Sciatic nerve (tissue), 2 donors: ENCODE results near the gene ZFC3H1. TPM values are rescaled to one million over a fixed set of nuclear protein-coding genes. Genes with fewer than 3 reads are reported as not detected.
A peak's percentile ranks its signal among the peaks of the same experiment; 100 is the strongest.

Experiments
- ATAC-seq: fragments of 200-7000 bp; cut with Tn5 transposase; one replicate; pipeline ENCODE4 v1.9.1; 2020; ENCODE audit warnings: mild to moderate bottlenecking, moderate library complexity
- DNase-seq: peaks from one replicate; pipeline ENCODE4 v3.0.0-alpha.2; 2020; ENCODE audit warnings: low spot score
- intact Hi-C: fragments of 100-400 bp; cut with DNase I; formaldehyde crosslinking; loops from one replicate; pipeline ENCODE4 v1.14.2; 2022
- total RNA-seq: library from RNA; stranded (reverse); fragmentation: NEBNext Ultra II Directional; extraction: Animal tissue kit (Norgen Biotek cat#: 25700); gene quantifications from one replicate; pipeline ENCODE4 v1.2.1, GENCODE V29; 2021
- donor health status: DM: no; HTN: no; CAD: no.
- donor health status: DM: no; HTN: no; CAD: no.

ZFC3H1 gene
- total RNA-seq, 1 donor from 2014 or later, result 85.4 TPM

- peak; percentile 98 for ATAC-seq
- DNase-seq, result peak; percentile 93
- intact Hi-C loops, result no loop called here
These were observed 22.4 kb upstream of the ZFC3H1 start, which contains the start of gene TMEM19 for GRCh38 chr12:71685914-71686657. TSS of gene TMEM19 (plus strand) at chr12:71686082. CDS start at chr12:71686681, 599 bp downstream.

DNA sequence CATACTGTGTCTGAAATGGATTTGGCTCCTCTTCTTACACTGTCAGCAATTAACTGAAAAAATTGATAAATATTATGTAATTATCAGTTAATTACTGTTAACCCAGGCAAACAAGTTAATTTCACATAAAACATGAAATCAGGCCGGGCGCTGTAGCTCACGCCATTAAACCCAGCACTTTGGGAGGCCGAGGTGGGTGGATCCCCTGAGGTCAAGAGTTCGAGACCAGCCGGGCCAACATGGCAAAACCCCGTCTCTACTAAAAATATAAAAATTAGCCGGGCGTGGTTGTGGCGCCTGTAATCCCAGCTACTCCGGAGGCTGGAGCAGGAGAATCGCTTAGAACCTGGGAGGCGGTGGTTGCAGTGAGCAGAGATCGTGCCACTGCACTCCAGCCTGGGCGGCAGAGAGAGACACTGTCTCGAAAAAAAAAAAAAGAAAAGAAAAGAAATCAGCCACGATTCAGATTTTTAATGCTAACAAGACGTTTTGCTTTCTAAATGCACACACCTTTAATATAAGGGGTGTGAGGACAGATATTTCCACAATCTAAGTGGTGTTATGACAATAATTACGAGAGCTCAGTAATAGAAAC, 21.8 kb upstream of the ZFC3H1 start:
- DNase-seq (no peak), ATAC-seq (no peak)
- intact Hi-C loops, result no loop called here

GRCh38 chr12:71684081-71684480, 20.4 kb upstream of the ZFC3H1 start:
- DNase-seq (no peak), ATAC-seq (no peak)
- intact Hi-C loops, result no loop called here

DNA sequence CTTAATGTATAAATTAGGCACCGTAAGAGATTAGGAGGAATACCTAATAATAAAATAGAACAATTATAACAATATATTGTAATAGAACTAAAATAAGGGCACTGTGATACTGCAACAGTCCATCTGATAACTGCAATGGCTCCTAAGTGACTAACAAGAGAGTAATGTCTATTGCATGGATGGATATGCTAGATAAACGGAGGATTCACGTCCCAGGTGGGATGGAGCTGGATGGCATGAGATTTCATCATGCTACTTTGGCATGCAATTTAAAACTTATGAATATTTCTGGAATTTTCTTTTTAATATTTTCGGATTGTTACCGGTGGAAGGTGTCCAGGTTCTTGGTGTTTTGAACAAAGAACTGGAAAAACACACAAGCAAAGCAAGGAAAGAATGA, 20.0 kb upstream of the ZFC3H1 start:
- intact Hi-C loops, result no loop called here
- ATAC-seq (no peak), DNase-seq (no peak)

DNA sequence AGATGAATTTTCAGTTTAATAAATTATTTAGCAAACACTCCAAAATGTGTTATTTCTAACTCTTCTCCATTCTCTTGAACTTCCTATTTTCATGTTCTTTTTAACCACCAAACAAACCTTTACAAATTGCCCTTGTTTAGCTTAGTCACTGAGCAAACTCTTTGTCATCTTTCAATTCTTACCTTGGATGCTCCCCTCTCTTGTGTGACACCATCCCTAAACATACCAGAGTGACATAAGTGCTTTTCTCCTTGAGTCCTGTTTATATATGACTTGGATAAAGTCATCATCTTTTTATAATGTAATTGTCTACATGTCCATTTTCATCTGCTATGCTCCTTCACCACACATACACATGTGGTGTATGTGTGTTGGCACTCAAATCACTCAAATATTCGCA, 18.8 kb upstream of the ZFC3H1 start:
- intact Hi-C loops, result no loop called here
- DNase-seq (no peak), ATAC-seq (no peak)

- ATAC-seq (no peak), DNase-seq (no peak)
- intact Hi-C loops, result no loop called here
These were observed 8.2 kb upstream of the ZFC3H1 start for GRCh38 chr12:71671816-71672215.

GRCh38 chr12:71671311-71671710, 7.7 kb upstream of the ZFC3H1 start:
- intact Hi-C loops, result no loop called here
- DNase-seq (no peak), ATAC-seq (no peak)

DNA sequence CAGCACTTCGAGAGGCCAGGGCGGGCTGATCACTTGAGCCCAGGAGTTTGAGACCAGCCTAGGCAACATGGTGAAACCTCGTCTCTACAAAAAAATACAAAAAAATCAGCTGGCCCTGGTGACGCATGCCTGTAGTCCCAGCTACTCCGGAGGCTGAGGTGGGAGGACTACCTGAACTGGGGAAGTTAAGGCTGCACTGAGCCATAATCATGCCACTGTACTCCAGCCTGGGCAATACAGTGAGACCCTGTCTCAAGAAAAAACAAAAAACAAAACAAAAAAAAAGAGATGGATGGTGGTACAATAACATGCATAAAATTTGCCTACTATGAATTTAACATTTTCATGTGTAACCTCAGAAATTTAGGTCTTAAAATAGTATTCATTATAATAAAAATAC, 2.6 kb upstream of the ZFC3H1 start:
- intact Hi-C loops, result no loop called here
- DNase-seq (no peak), ATAC-seq (no peak)

DNA sequence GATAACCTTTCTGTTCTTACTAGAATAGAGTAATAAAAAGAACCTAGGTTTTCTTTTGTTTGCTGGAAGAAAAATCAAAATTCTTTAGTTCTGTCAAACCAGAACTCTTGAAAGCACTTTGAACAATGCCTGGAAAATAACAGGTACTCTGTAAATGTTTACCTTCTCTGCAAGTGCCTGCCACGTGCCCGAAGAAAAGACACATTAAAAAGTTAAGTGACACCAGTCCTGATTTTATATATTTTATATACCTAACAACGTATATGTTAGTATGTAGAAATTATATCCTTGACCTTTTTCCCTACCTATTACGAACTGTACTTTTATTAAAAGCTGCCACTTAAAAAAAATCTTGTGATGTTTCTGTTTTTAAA, 1.4 kb upstream of the ZFC3H1 start:
- DNase-seq (no peak), ATAC-seq (no peak)
- intact Hi-C loops, result no loop called here

DNA sequence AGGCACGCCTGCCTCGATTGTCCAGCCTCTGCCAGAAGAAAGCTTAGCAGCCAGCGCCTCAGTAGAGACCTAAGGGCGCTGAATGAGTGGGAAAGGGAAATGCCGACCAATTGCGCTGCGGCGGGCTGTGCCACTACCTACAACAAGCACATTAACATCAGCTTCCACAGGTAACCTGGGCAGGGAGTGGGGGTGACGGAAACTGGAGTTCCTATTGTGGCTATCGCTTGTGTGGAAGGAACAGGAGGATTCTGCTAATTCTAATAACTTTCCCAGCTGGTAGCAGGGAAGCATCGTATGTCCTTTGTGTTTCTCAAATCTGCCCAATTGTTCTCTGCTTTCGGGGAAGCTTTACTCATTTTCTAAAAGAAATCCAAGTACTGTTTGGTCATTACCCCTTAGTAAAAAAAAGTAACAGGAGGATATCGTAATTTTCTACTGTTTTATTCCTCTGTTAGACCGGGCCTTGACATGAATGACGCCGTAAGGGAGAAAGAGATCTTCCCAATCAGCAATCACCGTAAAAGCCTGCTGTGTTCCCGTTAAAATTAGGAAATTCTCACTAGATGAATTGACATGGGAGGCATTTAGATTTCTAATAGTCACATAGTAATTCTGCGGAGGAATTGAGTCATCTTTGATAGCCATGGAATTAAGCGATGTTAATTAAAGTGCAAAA, 902 bp upstream of the ZFC3H1 start:
- intact Hi-C loops, result no loop called here
- no peak for ATAC-seq

DNA sequence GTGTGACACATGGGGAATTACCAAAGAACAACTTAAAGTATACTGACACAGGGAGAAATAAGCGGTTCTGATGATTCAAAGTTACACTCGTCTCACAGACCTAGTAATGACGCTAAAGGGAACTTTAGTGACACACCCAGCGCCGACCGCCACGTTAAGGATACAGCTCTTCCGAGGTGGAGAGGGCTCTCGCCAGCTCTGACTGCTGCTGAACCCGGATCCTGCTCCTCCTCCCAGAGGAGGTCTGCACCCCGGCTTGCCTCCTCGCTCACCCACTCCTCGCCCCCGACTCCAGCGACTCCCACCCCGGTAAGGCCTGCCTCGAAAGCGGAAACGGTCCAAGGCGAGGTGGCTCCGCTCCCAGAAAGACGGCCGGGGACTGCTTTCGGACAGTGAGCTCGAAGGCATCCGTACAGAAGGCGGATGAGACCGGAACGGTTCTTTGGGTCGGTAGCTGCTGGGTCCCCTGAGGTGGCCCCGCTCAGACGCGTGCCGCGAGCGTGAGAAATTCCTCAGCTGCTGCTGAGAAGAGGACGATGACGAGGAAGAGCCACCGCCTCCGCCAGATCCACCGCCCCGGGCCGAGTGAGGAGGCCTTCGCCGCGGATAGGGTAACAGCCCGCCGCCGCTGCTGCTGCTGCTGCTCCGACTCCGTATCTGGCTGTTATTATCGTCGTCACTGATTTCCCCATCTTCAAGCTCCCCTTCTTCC, 643 bp downstream of the ZFC3H1 start:
- DNase-seq (peak; percentile 77), ATAC-seq (peak; percentile 52)
- intact Hi-C loops, result no loop called here

More for the DNA sequence above, 902 bp upstream of the ZFC3H1 start:
- DNase-seq, result no peak

GRCh38 chr12:71661977-71662530, 1.6 kb downstream of the ZFC3H1 start:
- ATAC-seq, result no peak
- no peak for DNase-seq
- intact Hi-C loops, result no loop called here

DNA sequence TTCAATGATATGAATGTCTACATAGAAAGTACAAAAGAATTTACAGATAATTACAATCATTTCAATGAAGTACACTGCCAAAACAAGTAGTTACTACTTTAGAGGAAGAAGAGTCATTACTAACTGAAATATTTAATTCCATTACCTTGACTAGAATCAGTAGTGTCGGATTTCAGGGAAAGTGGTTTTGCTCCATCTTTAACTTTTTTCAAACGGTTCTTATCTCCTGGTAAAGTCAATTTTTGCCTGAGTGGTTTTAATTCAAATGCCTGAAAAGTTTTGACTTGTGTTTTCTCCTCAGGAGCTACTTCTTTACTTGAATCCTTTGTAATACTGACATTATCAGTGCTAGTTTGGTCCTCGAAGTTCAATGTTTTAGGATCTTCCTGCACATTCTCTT, 6.9 kb downstream of the ZFC3H1 start:
- intact Hi-C loops, result no loop called here
- no peak for ATAC-seq
- DNase-seq, result no peak

DNA sequence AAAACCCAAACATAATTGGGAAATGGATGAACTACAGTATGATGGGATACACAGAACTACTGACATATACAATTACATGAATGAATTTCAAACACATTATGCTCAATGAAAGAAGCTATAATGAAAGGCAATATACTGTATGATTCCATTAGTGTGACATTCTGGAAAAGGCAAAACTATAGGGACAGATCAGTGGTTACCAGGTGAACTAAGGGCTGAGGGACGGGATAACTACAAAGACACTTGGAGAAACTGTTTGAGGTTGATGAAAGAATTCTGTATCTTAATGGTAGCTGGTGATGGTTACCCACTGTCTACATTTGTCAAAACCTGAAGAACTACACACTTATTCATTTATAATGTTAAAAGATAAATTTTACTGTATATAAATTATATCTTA, 7.7 kb downstream of the ZFC3H1 start:
- DNase-seq (no peak), ATAC-seq (no peak)
- intact Hi-C loops, result no loop called here

GRCh38 chr12:71655495-71655894, 8.2 kb downstream of the ZFC3H1 start:
- ATAC-seq, result no peak
- intact Hi-C loops, result no loop called here
- no peak for DNase-seq

- no peak for DNase-seq
- no peak for ATAC-seq
- intact Hi-C loops, result no loop called here
These were observed 9.4 kb downstream of the ZFC3H1 start for GRCh38 chr12:71654200-71654599.

DNA sequence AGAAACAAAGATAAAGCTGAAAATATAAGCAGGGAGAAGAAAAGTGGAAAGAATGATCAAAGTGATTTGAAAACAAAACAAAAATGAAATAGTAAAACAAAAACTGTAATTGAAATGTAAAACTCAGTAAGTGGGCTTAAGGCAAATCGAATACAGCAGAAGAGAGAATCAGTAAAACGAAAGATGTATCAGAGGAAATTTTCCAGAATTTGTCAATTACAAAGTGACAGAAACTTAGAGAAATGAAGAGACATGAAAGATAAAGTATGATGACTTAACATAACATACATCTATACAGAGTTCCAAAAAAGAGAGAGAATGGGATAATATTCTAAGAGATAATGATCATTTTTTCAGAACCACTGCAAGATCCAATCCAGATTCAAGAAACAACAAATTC, 10.5 kb downstream of the ZFC3H1 start:
- no peak for ATAC-seq
- no peak for DNase-seq
- intact Hi-C loops, result no loop called here

GRCh38 chr12:71652656-71653055, 11.0 kb downstream of the ZFC3H1 start:
- ATAC-seq, result no peak
- intact Hi-C loops, result no loop called here
- DNase-seq, result no peak

- ATAC-seq (no peak), DNase-seq (no peak)
- intact Hi-C loops, result no loop called here
These were observed 14.2 kb downstream of the ZFC3H1 start for GRCh38 chr12:71649401-71649800.

DNA sequence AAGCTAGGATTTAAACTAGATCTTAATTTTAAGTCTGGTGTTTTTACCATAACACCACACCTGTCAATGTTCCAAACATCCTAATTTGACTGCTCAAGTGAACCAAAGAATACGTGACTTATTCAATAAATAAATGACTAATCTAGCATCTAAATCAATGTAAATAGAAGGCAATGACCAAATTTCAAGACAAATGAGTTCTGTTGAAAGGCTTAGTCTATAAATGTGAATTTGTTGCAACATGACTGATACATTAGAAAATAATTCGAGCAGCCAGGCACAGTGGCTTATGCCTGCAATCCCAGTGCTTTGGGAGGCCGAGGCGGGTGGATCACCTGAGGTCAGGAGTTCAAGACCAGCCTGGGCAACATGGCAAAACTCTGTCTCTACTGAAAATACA, 15.1 kb downstream of the ZFC3H1 start:
- no peak for ATAC-seq
- intact Hi-C loops, result no loop called here

More for the DNA sequence above, 15.1 kb downstream of the ZFC3H1 start:
- no peak for DNase-seq
